Suppressor macrophage treated with lipopolysaccharide for 4 hours (primary cell): ENCODE measurements around the gene ABCA1.
"Not testable (repeated sequence)": the region's sequence is repeated elsewhere in the genome, so short reads cannot be mapped to it uniquely, and the experiment has no call there.

ENCODE experiments used
- DNase-seq: peaks from one replicate; pipeline ENCODE4 v3.0.0-alpha.2; 2020

ABCA1 gene

GRCh38 chr9:104866191-104866590 is 61.8 kb downstream of the ABCA1 start:
- DNase-seq: peak; percentile 76

- no peak for DNase-seq
Observed at GRCh38 chr9:104864675-104865104, 63.3 kb downstream of the ABCA1 start.

GRCh38 chr9:104863180-104863883 is 64.6 kb downstream of the ABCA1 start:
- DNase-seq: peak; percentile 71

GRCh38 chr9:104861397-104861796 is 66.6 kb downstream of the ABCA1 start:
- DNase-seq: peak; percentile 56

- DNase-seq: peak; percentile 66
Observed at GRCh38 chr9:104860263-104860662, 67.7 kb downstream of the ABCA1 start.

GRCh38 chr9:104858846-104859245 is 69.1 kb downstream of the ABCA1 start:
- DNase-seq: no peak

- DNase-seq: no peak
Observed at GRCh38 chr9:104858271-104858670, 69.7 kb downstream of the ABCA1 start.

GRCh38 chr9:104856413-104856941 is 71.5 kb downstream of the ABCA1 start:
- DNase-seq: no peak

- no peak for DNase-seq
Observed at GRCh38 chr9:104855807-104856206, 72.1 kb downstream of the ABCA1 start.

- DNase-seq: not testable (repeated sequence)
Observed at GRCh38 chr9:104855258-104855657, 72.7 kb downstream of the ABCA1 start.

- no peak for DNase-seq
Observed at GRCh38 chr9:104854613-104855012, 73.3 kb downstream of the ABCA1 start.

- no peak for DNase-seq
Observed at GRCh38 chr9:104853683-104854082, 74.3 kb downstream of the ABCA1 start.

- no peak for DNase-seq
Observed at GRCh38 chr9:104853159-104853558, 74.8 kb downstream of the ABCA1 start.

- no peak for DNase-seq
Observed at GRCh38 chr9:104851546-104851920, 76.4 kb downstream of the ABCA1 start.

GRCh38 chr9:104850786-104851545 is 77.0 kb downstream of the ABCA1 start:
- DNase-seq: peak; percentile 71

GRCh38 chr9:104849023-104849422 is 78.9 kb downstream of the ABCA1 start:
- DNase-seq: no peak

GRCh38 chr9:104844710-104845109 is 83.2 kb downstream of the ABCA1 start:
- no peak for DNase-seq

GRCh38 chr9:104843644-104844240 is 84.2 kb downstream of the ABCA1 start:
- no peak for DNase-seq

GRCh38 chr9:104842698-104843097 is 85.3 kb downstream of the ABCA1 start:
- DNase-seq: no peak

GRCh38 chr9:104841601-104842141 is 86.3 kb downstream of the ABCA1 start:
- no peak for DNase-seq

GRCh38 chr9:104838958-104839357 is 89.0 kb downstream of the ABCA1 start:
- DNase-seq: no peak

GRCh38 chr9:104836767-104837166 is 91.2 kb downstream of the ABCA1 start:
- no peak for DNase-seq

GRCh38 chr9:104836235-104836634 is 91.7 kb downstream of the ABCA1 start:
- no peak for DNase-seq
